ENCODE data around the gene THBD.

THBD gene

GRCh38 chr20:23013429-23013828 is 36.0 kb downstream of the THBD start:
- in situ Hi-C loops (cut with HindIII; ENCODE audit: low sequenced_read_pairs) = no loop called here
- DNase-seq (ENCODE audit: low read depth) = no peak
- no peak overlapping the region for H3K4me3 ChIP-seq (ENCODE audit: low read depth, low read length)
- no peak for TF ChIP-seq CTCF (IDR thresholded peaks at IDR 0.05; ENCODE audit: low read depth, low read length, missing control alignments)

- in situ Hi-C loops (cut with HindIII; ENCODE audit: low sequenced_read_pairs) = no loop called here
Measured at GRCh38 chr20:23011008-23011721, 38.3 kb downstream of the THBD start.

GRCh38 chr20:23010096-23010495 is 39.4 kb downstream of the THBD start:
- in situ Hi-C loops (cut with HindIII; ENCODE audit: low sequenced_read_pairs) = no loop called here
- no peak for TF ChIP-seq CTCF (IDR thresholded peaks at IDR 0.05; ENCODE audit: low read depth, low read length, missing control alignments)
- no peak for DNase-seq (ENCODE audit: low read depth)

More at GRCh38 chr20:23011008-23011721, 38.3 kb downstream of the THBD start:
- TF ChIP-seq CTCF (IDR thresholded peaks at IDR 0.05; ENCODE audit: low read depth, low read length, missing control alignments) = no peak
- no peak for DNase-seq (ENCODE audit: low read depth)
- no peak overlapping the region for H3K4me3 ChIP-seq (ENCODE audit: low read depth, low read length)

GRCh38 chr20:23009636-23010035 is 39.8 kb downstream of the THBD start:
- DNase-seq (ENCODE audit: low read depth) = no peak
- in situ Hi-C loops (cut with HindIII; ENCODE audit: low sequenced_read_pairs) = no loop called here
- H3K4me3 ChIP-seq (ENCODE audit: low read depth, low read length) = no peak overlapping the region
- no peak for TF ChIP-seq CTCF (IDR thresholded peaks at IDR 0.05; ENCODE audit: low read depth, low read length, missing control alignments)

More at GRCh38 chr20:23010096-23010495, 39.4 kb downstream of the THBD start:
- no peak overlapping the region for H3K4me3 ChIP-seq (ENCODE audit: low read depth, low read length)

GRCh38 chr20:23008667-23009066 is 40.8 kb downstream of the THBD start:
- in situ Hi-C loops (cut with HindIII; ENCODE audit: low sequenced_read_pairs) = no loop called here
- no peak for TF ChIP-seq CTCF (IDR thresholded peaks at IDR 0.05; ENCODE audit: low read depth, low read length, missing control alignments)
- DNase-seq (ENCODE audit: low read depth) = no peak
- H3K4me3 ChIP-seq (ENCODE audit: low read depth, low read length) = no peak overlapping the region

GRCh38 chr20:23007886-23008655 is 41.4 kb downstream of the THBD start:
- DNase-seq (ENCODE audit: low read depth) = no peak
- H3K4me3 ChIP-seq (ENCODE audit: low read depth, low read length) = no peak overlapping the region
- TF ChIP-seq CTCF (IDR thresholded peaks at IDR 0.05; ENCODE audit: low read depth, low read length, missing control alignments) = no peak
- in situ Hi-C loops (cut with HindIII; ENCODE audit: low sequenced_read_pairs) = no loop called here

Data from astrocyte of the cerebellum (primary cell).